ENCODE results near the gene KIAA1328.
A peak's percentile ranks its signal among the peaks of the same experiment; 100 is the strongest.

The KIAA1328 gene

GRCh38 chr18:36950282-36950681, 121.4 kb downstream of the KIAA1328 start:
- no peak for DNase-seq

GRCh38 chr18:36950960-36951359, 122.0 kb downstream of the KIAA1328 start:
- no peak for DNase-seq
- H3K4me3 ChIP-seq (ENCODE audit: low read depth, low read length): no peak overlapping the region
- no peaks in the 10 kb centered on the region for H3K36me3 ChIP-seq
- TF ChIP-seq CTCF (IDR thresholded peaks at IDR 0.05; ENCODE audit: low read depth, low read length): no peak
- no peaks in the 10 kb centered on the region for H3K9me3 ChIP-seq
- no peaks in the 10 kb centered on the region for H3K27me3 ChIP-seq
- H3K4me1 ChIP-seq: no peaks in the 10 kb centered on the region

More at GRCh38 chr18:36950282-36950681, 121.4 kb downstream of the KIAA1328 start:
- H3K9me3 ChIP-seq: no peaks in the 10 kb centered on the region
- no peaks in the 10 kb centered on the region for H3K36me3 ChIP-seq
- no peaks in the 10 kb centered on the region for H3K27me3 ChIP-seq
- TF ChIP-seq CTCF (IDR thresholded peaks at IDR 0.05; ENCODE audit: low read depth, low read length): no peak
- H3K4me3 ChIP-seq (ENCODE audit: low read depth, low read length): no peak overlapping the region
- no peaks in the 10 kb centered on the region for H3K4me1 ChIP-seq

- no peak for DNase-seq
- no peaks in the 10 kb centered on the region for H3K9me3 ChIP-seq
- H3K27me3 ChIP-seq: no peaks in the 10 kb centered on the region
- no peak for TF ChIP-seq CTCF (IDR thresholded peaks at IDR 0.05; ENCODE audit: low read depth, low read length)
- H3K4me1 ChIP-seq: no peaks in the 10 kb centered on the region
- no peaks in the 10 kb centered on the region for H3K36me3 ChIP-seq
- no peak overlapping the region for H3K4me3 ChIP-seq (ENCODE audit: low read depth, low read length)
These were observed 124.1 kb downstream of the KIAA1328 start for GRCh38 chr18:36953047-36953446.

GRCh38 chr18:36960038-36960437, 131.1 kb downstream of the KIAA1328 start:
- Histone ChIP-seq H3K36me3 (no peaks in the 10 kb centered on the region), H3K27me3 (no peaks in the 10 kb centered on the region), H3K4me1 (no peaks in the 10 kb centered on the region), H3K9me3 (no peaks in the 10 kb centered on the region), H3K4me3 (ENCODE audit: low read depth, low read length) (no peak overlapping the region)
- no peak for TF ChIP-seq CTCF (IDR thresholded peaks at IDR 0.05; ENCODE audit: low read depth, low read length)
- peak; percentile 2 for DNase-seq

- DNase-seq: no peak
- no peak overlapping the region for H3K4me3 ChIP-seq (ENCODE audit: low read depth, low read length)
- no peaks in the 10 kb centered on the region for H3K27me3 ChIP-seq
- no peaks in the 10 kb centered on the region for H3K4me1 ChIP-seq
- H3K36me3 ChIP-seq: no peaks in the 10 kb centered on the region
- no peak for TF ChIP-seq CTCF (IDR thresholded peaks at IDR 0.05; ENCODE audit: low read depth, low read length)
- no peaks in the 10 kb centered on the region for H3K9me3 ChIP-seq
These were observed 134.5 kb downstream of the KIAA1328 start for GRCh38 chr18:36963464-36963863.

- Histone ChIP-seq H3K4me3 (ENCODE audit: low read depth, low read length) (no peak overlapping the region), H3K4me1 (no peaks in the 10 kb centered on the region), H3K9me3 (no peaks in the 10 kb centered on the region), H3K27me3 (no peaks in the 10 kb centered on the region), H3K36me3 (no peaks in the 10 kb centered on the region)
- DNase-seq: no peak
- TF ChIP-seq CTCF (IDR thresholded peaks at IDR 0.05; ENCODE audit: low read depth, low read length): no peak
These were observed 145.8 kb downstream of the KIAA1328 start for GRCh38 chr18:36974686-36975085.

Data from BE2C (cell line).